Measurements from ENCODE around the gene IL20. TPM values are rescaled to one million over a fixed set of nuclear protein-coding genes. Genes with fewer than 3 reads are reported as not detected.

Gene IL20
- polyA plus RNA-seq, 1 donor (not counting 4 experiments of a cell fraction or from before 2014, with no cell fraction given): 4.7 TPM

DNA sequence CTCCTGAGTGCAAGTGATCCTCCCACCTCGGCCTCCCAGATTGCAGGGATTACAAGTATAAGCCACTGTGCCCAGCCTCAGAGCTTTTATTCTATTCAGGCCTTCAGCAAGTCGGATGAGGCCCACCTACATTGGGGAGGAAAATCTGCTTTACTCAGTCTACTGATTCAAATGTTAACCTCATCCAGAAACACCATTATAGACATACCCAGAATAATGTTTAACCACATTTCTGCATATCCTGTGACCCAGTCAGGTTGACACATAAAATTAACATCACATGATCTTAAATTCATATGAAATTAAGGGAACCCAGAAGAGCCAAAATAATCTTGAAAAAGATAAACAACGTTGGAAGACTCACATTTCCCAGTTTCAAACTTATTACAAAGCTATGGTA lies 14.9 kb downstream of the IL20 start:
- Histone ChIP-seq H2AFZ (ENCODE audit: control insufficient read depth, low read length) (no peak overlapping the region), H3K4me1 (ENCODE audit: control insufficient read depth, extremely low read depth, insufficient read depth, low read length) (peaks cover 8% of the 10 kb centered on the region), H3K27ac (ENCODE audit: control insufficient read depth, insufficient read depth, low read length) (no peak overlapping the region), H3K79me2 (ENCODE audit: control insufficient read depth, insufficient read depth, low read length) (no peaks in the 10 kb centered on the region), H3K4me2 (ENCODE audit: control insufficient read depth, extremely low read depth, insufficient read depth, low read depth, low read length) (no peak overlapping the region), H3K9me3 (ENCODE audit: control insufficient read depth, low read depth, low read length) (peaks cover 4% of the 10 kb centered on the region), H4K20me1 (ENCODE audit: control insufficient read depth, extremely low read depth, insufficient read depth, low read length) (no peaks in the 10 kb centered on the region), H3K9ac (ENCODE audit: control insufficient read depth, extremely low read depth, insufficient read depth, low read length) (no peak overlapping the region), H3K9me1 (ENCODE audit: control insufficient read depth, extremely low read depth, insufficient read depth, low read length) (no peaks in the 10 kb centered on the region), H3K4me3 (ENCODE audit: control insufficient read depth in 2 of 3, extremely low read depth in 1 of 3, insufficient read depth in 2 of 3, low read depth in 1 of 3, low read length in 3 of 3) (no peak overlapping the region), H3K36me3 (ENCODE audit: control insufficient read depth in 2 of 2, extremely low read depth in 1 of 2, insufficient read depth in 2 of 2, low read length in 2 of 2) (no peaks in the 10 kb centered on the region), H3K27me3 (ENCODE audit: control insufficient read depth, extremely low read depth, insufficient read depth, low read length) (no peaks in the 10 kb centered on the region)
- TF ChIP-seq, protein P1, sequence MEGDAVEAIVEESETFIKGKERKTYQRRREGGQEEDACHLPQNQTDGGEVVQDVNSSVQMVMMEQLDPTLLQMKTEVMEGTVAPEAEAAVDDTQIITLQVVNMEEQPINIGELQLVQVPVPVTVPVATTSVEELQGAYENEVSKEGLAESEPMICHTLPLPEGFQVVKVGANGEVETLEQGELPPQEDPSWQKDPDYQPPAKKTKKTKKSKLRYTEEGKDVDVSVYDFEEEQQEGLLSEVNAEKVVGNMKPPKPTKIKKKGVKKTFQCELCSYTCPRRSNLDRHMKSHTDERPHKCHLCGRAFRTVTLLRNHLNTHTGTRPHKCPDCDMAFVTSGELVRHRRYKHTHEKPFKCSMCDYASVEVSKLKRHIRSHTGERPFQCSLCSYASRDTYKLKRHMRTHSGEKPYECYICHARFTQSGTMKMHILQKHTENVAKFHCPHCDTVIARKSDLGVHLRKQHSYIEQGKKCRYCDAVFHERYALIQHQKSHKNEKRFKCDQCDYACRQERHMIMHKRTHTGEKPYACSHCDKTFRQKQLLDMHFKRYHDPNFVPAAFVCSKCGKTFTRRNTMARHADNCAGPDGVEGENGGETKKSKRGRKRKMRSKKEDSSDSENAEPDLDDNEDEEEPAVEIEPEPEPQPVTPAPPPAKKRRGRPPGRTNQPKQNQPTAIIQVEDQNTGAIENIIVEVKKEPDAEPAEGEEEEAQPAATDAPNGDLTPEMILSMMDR (optimal IDR thresholded peaks at IDR 0.05 in 1 of 3, IDR thresholded peaks at IDR 0.05 in 1 of 3, conservative IDR thresholded peaks at IDR 0.05 in 1 of 3; ENCODE audit: extremely low read depth in 1 of 3, insufficient read depth in 2 of 3, low read length in 3 of 3): no peak
- TF ChIP-seq EZH2 (IDR thresholded peaks at IDR 0.05; ENCODE audit: low read length): no peak
- FAIRE-seq (no peak), DNase-seq (ENCODE audit: low read depth, low spot score) (no peak)
- dilution Hi-C loops (cut with MboI; ENCODE audit: extremely low pct_ligation_motif_present, low sequenced_read_pairs): no loop called here

GRCh38 chr1:206882555-206882954 lies 17.1 kb downstream of the IL20 start:
- Histone ChIP-seq H3K27ac (ENCODE audit: control insufficient read depth, insufficient read depth, low read length) (no peak overlapping the region), H3K4me1 (ENCODE audit: control insufficient read depth, extremely low read depth, insufficient read depth, low read length) (peaks cover 21% of the 10 kb centered on the region), H3K36me3 (ENCODE audit: control insufficient read depth in 2 of 2, extremely low read depth in 1 of 2, insufficient read depth in 2 of 2, low read length in 2 of 2) (no peaks in the 10 kb centered on the region), H3K4me3 (ENCODE audit: control insufficient read depth in 2 of 3, extremely low read depth in 1 of 3, insufficient read depth in 2 of 3, low read depth in 1 of 3, low read length in 3 of 3) (no peak overlapping the region), H4K20me1 (ENCODE audit: control insufficient read depth, extremely low read depth, insufficient read depth, low read length) (no peaks in the 10 kb centered on the region), H2AFZ (ENCODE audit: control insufficient read depth, low read length) (no peak overlapping the region), H3K79me2 (ENCODE audit: control insufficient read depth, insufficient read depth, low read length) (no peaks in the 10 kb centered on the region), H3K9ac (ENCODE audit: control insufficient read depth, extremely low read depth, insufficient read depth, low read length) (no peak overlapping the region), H3K9me1 (ENCODE audit: control insufficient read depth, extremely low read depth, insufficient read depth, low read length) (no peaks in the 10 kb centered on the region), H3K27me3 (ENCODE audit: control insufficient read depth, extremely low read depth, insufficient read depth, low read length) (no peaks in the 10 kb centered on the region), H3K9me3 (ENCODE audit: control insufficient read depth, low read depth, low read length) (peaks cover 2% of the 10 kb centered on the region), H3K4me2 (ENCODE audit: control insufficient read depth, extremely low read depth, insufficient read depth, low read depth, low read length) (no peak overlapping the region)
- DNase-seq (ENCODE audit: low read depth, low spot score) (no peak), FAIRE-seq (no peak)
- dilution Hi-C loops (cut with MboI; ENCODE audit: extremely low pct_ligation_motif_present, low sequenced_read_pairs): no loop called here
- TF ChIP-seq, protein P1 (optimal IDR thresholded peaks at IDR 0.05 in 1 of 3, IDR thresholded peaks at IDR 0.05 in 1 of 3, conservative IDR thresholded peaks at IDR 0.05 in 1 of 3; ENCODE audit: extremely low read depth in 1 of 3, insufficient read depth in 2 of 3, low read length in 3 of 3): peak in 1 of 3 experiments; percentile 24
- no peak for TF ChIP-seq EZH2 (IDR thresholded peaks at IDR 0.05; ENCODE audit: low read length)

All from keratinocyte (primary cell).